GM23338 (cell line): Measurements from ENCODE around the gene CDC42SE1.

Experiments
- CREB1 ChIP-seq: fragments of 250-450 bp; sonication (Bioruptor Pico); IDR thresholded peaks from 2 replicates; pipeline ENCODE4 v1.5.0; 2020; ENCODE audit warnings: low read depth, mild to moderate bottlenecking, moderate library complexity
- CTCF ChIP-seq, 2 experiments: fragments of 200-600 bp in 1 of 2; sonication (generic) in 1 of 2; conservative IDR thresholded peaks; 2 replicates each; pipeline versions ENCODE4 v1.5.1 to v1.6.1; 2016 to 2017; ENCODE audit warnings: antibody characterized with exemption in 2 of 2, low read depth in 2 of 2, mild to moderate bottlenecking in 2 of 2, moderate library complexity in 1 of 2
- EZH2 ChIP-seq: fragments of 200-600 bp; sonication (generic); IDR thresholded peaks from one replicate; pipeline ENCODE4 v1.8.0; 2017; ENCODE audit warnings: antibody characterized with exemption, mild to moderate bottlenecking, low read depth; ENCODE audit not compliant: unreplicated experiment
- EZH2phosphoT487 ChIP-seq: fragments of 200-600 bp; sonication (generic); IDR thresholded peaks from one replicate; pipeline ENCODE4 v1.8.1; 2018; ENCODE audit warnings: antibody characterized with exemption; ENCODE audit not compliant: unreplicated experiment
- JUNB ChIP-seq: IDR thresholded peaks from one replicate; pipeline ENCODE4 v1.6.1; 2016; ENCODE audit warnings: antibody characterized with exemption; ENCODE audit not compliant: unreplicated experiment
- NANOG ChIP-seq: IDR thresholded peaks from 2 replicates; pipeline ENCODE4 v1.6.1; 2016; ENCODE audit warnings: antibody characterized with exemption, borderline replicate concordance
- POLR2AphosphoS5 ChIP-seq: IDR thresholded peaks from 2 replicates; pipeline ENCODE4 v1.6.1; 2016; ENCODE audit warnings: antibody characterized with exemption, low read depth
- REST ChIP-seq: IDR thresholded peaks from one replicate; pipeline ENCODE4 v1.6.1; 2018; ENCODE audit warnings: antibody characterized with exemption; ENCODE audit not compliant: unreplicated experiment
- STAT1 ChIP-seq: IDR thresholded peaks from one replicate; pipeline ENCODE4 v1.6.1; 2016; ENCODE audit warnings: antibody characterized with exemption; ENCODE audit not compliant: unreplicated experiment
- ZNF114 ChIP-seq: fragments of 250-450 bp; sonication (Bioruptor Pico); IDR thresholded peaks from 2 replicates; pipeline ENCODE4 v1.5.0; 2020; ENCODE audit warnings: mild to moderate bottlenecking, moderate library complexity
- TF ChIP-seq, protein P1 (sequence below): IDR thresholded peaks from 2 replicates; pipeline ENCODE4 v1.6.1; 2016; ENCODE audit warnings: antibody characterized with exemption

DNA sequence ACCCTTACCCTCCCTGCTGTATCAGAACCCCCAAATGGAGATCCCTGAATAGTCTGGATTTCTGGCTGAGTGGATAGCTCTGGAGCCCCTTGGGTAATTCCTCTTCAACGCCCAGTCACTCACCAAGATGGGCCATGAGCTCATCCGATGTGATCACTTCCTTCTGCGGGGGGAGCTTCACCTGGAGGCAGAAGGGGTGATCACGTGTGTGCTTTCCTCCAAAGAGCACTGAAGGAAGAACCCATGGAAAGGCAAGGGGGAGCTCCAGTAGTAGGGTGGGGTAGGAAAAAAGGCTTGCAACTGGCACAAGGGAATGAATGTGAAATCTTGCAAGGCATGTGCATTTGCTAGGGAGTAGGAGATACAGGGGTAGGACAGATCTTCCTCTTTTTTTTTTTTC is 57.8 kb downstream of the CDC42SE1 start:
- TF ChIP-seq CTCF (conservative IDR thresholded peaks at IDR 0.05; ENCODE audit: low read depth in 2 of 2) (no peak), POLR2AphosphoS5 (no peak), EZH2 (no peak), REST (no peak), CREB1 (CRISPR knock-in tag) (no peak), EZH2phosphoT487 (no peak), JUNB (no peak), ZNF114 (CRISPR knock-in tag) (no peak), NANOG (no peak), STAT1 (no peak)
- TF ChIP-seq, protein P1, sequence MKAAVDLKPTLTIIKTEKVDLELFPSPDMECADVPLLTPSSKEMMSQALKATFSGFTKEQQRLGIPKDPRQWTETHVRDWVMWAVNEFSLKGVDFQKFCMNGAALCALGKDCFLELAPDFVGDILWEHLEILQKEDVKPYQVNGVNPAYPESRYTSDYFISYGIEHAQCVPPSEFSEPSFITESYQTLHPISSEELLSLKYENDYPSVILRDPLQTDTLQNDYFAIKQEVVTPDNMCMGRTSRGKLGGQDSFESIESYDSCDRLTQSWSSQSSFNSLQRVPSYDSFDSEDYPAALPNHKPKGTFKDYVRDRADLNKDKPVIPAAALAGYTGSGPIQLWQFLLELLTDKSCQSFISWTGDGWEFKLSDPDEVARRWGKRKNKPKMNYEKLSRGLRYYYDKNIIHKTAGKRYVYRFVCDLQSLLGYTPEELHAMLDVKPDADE = no peak
